Retinal pigment epithelial cell (primary cell): ENCODE data around the gene ZNF580.

Source experiments
- DNase-seq: peaks from one replicate; pipeline ENCODE4 v3.0.0-alpha.2; 2010; ENCODE audit warnings: low read depth
- H3K4me3 ChIP-seq: 2 replicates; pipeline ENCODE4 v1.5.1; 2011; ENCODE audit warnings: mild to moderate bottlenecking, low read length, control low read depth, moderate library complexity
- TF ChIP-seq, protein P1 (sequence below): conservative IDR thresholded peaks from 2 replicates; pipeline ENCODE4 v1.5.1; 2011; ENCODE audit warnings: low read depth, low read length, control low read depth, inconsistent platforms

The ZNF580 gene

GRCh38 chr19:55655648-55656040 is 14.8 kb downstream of the ZNF580 start:
- TF ChIP-seq, protein P1, sequence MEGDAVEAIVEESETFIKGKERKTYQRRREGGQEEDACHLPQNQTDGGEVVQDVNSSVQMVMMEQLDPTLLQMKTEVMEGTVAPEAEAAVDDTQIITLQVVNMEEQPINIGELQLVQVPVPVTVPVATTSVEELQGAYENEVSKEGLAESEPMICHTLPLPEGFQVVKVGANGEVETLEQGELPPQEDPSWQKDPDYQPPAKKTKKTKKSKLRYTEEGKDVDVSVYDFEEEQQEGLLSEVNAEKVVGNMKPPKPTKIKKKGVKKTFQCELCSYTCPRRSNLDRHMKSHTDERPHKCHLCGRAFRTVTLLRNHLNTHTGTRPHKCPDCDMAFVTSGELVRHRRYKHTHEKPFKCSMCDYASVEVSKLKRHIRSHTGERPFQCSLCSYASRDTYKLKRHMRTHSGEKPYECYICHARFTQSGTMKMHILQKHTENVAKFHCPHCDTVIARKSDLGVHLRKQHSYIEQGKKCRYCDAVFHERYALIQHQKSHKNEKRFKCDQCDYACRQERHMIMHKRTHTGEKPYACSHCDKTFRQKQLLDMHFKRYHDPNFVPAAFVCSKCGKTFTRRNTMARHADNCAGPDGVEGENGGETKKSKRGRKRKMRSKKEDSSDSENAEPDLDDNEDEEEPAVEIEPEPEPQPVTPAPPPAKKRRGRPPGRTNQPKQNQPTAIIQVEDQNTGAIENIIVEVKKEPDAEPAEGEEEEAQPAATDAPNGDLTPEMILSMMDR: no peak

GRCh38 chr19:55656552-55656951 is 15.8 kb downstream of the ZNF580 start:
- H3K4me3 ChIP-seq: peak overlapping the region; percentile 68
- TF ChIP-seq, protein P1: no peak
- DNase-seq: no peak

More at GRCh38 chr19:55655648-55656040, 14.8 kb downstream of the ZNF580 start:
- no peak for DNase-seq
- peak overlapping the region; percentile 68 for H3K4me3 ChIP-seq

DNA sequence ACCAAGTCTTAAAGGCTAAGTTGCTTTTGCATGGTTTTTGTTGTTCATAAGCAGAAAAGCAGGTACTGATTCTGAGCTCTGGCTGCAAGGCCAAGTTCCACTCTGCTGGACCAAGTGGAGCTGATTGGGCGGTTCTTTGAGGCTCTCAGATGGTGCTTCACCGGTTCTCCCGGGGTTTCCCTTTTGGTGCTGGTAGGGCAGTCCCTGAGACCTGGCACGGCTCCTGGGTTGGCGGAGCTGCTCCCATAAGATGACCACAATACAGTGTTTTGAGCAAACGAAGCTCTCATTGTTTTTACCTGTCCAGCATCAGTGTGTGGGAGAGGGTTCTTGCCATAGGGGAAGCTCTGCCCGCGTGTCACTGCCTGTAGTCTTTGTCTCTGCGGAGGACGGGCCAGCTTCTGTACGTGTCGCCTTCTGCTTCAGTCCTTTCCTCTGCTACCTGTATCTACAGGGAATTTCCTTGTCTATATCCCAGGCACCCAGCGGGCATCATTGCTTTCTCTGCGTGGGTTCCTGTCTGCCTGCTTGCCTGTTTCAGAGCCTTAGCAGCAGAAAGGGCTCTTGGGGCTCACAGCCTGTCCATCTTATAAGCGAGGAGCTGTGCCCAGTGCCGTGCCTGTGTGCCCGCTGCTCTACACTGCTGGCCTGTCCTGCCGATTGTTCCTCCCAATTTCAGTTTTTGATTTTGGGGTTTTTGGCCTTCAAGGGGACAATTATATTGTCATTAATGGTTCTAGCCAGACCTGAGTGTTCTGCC is 16.4 kb downstream of the ZNF580 start:
- peak overlapping the region; percentile 68 for H3K4me3 ChIP-seq
- no peak for DNase-seq
- TF ChIP-seq, protein P1: no peak

DNA sequence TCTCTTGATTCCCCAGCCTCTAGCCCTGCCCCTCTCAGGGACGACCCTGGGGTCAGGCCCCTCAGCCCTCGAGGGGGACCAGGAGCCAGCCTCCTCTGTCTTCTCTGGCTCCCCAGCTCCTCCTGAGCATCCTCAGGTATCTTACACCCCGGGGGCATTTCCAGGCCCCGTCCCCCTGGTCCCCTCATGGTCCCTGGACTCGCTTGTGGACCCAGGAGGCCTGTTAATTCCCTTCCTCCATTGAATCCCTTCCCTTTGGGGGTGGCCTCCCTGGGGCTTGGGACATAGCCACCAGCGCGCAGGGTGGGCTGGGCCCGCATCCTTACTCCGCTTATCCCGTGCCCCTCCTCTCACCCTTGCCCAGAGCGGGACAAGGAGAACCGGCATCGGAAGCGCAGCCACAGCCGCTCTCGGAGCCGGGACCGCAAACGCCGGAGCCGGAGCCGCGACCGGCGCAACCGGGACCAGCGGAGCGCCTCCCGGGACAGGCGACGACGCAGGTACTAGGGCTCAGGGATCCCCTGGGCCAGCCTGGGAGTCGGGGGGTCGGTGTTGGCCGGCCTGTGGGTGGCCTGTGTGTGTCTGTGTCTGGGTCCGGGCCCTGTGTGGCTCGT is 18.2 kb downstream of the ZNF580 start:
- DNase-seq: no peak
- H3K4me3 ChIP-seq: no peak overlapping the region
- TF ChIP-seq, protein P1: no peak

DNA sequence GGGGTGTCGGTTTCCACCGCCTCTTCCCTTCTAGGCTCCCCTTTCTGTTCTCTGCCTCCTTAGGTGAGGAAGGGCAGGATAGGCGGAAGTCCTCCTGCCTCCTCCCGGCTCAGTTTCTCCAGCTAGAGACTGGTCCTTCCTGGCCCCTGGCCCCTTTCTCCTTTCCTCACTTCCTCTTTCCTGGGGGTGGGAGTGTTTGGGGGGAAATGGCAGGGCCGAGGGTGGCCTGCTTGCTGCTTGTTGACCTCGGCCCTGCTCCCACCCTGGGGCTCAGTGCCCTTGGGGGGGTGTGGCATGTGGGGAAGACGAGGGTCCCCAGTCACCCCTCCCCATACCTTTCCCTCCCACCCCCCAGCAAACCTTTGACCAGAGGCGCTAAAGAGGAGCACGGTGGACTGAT is 19.0 kb downstream of the ZNF580 start:
- H3K4me3 ChIP-seq: no peak overlapping the region
- TF ChIP-seq, protein P1: no peak
- DNase-seq: no peak

- no peak overlapping the region for H3K4me3 ChIP-seq
- TF ChIP-seq, protein P1: no peak
- DNase-seq: no peak
Measured at GRCh38 chr19:55660404-55660803, 19.6 kb downstream of the ZNF580 start.

DNA sequence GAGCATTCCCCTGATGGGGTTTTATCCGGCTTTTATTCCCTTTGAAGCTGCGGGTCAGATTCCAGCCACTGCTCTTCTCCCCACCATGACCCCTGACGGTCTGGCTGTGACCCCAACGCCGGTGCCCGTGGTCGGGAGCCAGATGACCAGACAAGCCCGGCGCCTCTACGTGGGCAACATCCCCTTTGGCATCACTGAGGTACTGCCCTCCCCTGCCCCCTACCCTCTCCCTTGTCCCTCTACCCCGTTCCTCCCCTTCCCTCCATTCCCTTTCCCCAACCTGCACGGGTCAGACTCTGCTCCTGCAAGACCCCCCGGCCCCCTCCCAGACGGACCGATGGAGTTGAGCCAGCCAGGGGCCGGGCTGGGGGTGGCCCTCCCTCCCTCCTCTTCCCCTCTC is 20.2 kb downstream of the ZNF580 start:
- no peak for DNase-seq
- no peak overlapping the region for H3K4me3 ChIP-seq
- TF ChIP-seq, protein P1: no peak
